DMS114 treated with DMSO at 0.1 percent for 48 hours (cell line): ENCODE measurements around the gene INO80C.

Source experiments
- DNase-seq: peaks from one replicate; lab custom pipeline; 2025; ENCODE audit not compliant: unreplicated experiment; lab: John Stamatoyannopoulos, UW

The INO80C gene, protein sequence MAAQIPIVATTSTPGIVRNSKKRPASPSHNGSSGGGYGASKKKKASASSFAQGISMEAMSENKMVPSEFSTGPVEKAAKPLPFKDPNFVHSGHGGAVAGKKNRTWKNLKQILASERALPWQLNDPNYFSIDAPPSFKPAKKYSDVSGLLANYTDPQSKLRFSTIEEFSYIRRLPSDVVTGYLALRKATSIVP

DNA sequence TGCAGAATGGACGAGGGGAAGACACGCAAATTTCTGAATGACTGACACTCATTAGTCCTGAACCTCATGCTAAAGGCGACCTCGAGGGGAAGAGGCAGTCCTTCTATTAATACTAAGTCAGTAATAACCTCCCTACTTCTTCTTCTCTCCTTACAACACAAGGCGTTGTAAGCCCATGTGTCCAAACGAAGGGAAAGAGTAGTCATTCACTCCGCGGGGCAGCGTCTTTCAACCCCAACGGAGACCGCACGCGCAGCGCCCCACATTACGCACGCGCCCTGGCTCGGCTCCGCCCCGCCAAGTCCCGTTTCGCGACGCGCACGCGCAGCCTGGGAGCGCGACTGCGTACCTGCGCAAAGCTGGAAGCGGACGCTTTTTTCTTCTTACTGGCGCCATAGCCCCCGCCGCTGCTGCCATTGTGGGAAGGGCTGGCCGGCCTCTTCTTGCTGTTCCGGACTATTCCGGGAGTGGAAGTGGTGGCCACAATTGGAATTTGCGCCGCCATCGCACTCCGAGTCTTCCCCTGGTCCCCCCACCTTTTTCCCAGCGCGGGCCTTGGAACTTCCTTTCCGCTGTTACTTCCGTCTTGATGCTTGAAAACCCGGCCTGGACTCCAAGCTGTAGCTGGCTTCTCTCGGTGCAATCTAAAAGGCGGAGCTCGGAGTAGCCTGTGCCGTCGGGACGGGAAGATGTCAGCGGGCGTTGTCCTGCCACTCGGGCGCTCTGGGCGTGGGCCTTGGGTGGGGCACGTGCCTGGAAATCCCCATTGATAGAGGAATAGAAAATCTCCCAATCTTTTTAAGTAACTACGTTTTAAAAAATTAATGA, at the start of gene INO80C:
INO80C (minus strand) TSS at position 591 of the 828 bp plus-strand sequence; CDS start at position 505, 86 bp downstream.
- DNase-seq: peak; percentile 90

DNA sequence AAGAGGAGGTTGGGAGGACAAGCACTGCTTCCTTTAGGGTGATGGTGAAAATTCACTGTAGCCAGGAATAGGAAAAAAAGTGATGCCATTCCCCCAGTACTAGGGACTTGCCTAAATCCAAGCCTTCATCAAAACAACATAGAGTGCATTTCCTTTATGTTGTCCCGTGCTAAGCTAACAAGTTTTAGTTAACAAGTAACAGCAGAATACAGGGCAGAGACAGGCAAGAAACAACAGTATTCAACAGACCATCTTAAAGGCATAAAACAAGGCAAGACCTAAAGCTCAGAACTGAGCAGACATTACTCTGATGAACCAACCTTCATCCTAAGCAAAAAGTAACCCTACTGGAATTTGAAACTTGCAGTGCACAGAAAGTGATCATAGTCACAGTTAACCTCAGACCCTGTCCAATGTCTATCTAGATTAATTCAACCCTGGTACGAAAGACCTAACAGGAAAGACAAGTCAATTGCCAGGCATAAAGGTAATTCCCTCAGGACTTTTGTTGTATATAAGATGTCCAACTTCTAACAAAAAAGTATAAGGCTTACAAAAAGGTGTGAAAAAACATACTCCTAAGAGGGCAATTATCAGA, 49.3 kb upstream of the INO80C start:
- no peak for DNase-seq

DNA sequence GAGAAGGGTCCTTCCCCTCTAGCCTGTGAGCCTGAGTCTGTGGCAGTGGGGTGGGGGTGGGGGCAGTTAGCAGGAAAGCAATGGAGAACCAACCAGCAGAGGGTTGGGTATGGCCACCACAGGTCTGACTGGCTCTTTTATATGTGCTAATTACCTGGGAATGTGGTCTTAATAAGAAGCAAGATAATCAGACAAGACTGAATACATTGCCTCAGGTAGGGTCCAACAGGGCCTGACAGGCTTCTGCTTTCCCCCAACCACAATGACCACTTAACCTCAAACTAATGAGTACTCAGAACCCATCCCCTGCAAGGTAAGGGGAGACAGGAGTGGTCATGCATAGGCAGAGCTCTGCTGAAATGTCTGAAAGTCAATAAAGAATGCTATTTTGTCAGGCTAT, 44.6 kb upstream of the INO80C start:
- DNase-seq: no peak

DNA sequence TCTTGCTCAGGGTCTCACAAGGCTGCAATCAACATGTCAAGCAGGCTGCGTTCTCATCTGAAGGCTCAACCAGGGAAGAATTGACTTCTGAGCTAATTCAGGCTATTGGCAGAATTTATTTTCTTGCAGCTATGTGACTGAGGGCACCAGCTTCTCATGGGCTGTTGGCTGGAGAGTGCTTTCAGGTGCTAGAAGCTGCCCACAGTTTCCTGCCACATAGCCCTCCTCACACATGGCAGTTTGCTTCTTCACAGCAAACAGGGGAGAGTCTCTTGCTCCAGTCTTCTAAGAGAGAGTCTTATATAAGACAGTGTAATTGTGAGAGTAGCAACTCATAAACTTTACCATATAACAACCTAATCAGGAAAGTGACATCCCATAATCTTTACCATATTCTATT, 37.5 kb upstream of the INO80C start:
- no peak for DNase-seq

DNA sequence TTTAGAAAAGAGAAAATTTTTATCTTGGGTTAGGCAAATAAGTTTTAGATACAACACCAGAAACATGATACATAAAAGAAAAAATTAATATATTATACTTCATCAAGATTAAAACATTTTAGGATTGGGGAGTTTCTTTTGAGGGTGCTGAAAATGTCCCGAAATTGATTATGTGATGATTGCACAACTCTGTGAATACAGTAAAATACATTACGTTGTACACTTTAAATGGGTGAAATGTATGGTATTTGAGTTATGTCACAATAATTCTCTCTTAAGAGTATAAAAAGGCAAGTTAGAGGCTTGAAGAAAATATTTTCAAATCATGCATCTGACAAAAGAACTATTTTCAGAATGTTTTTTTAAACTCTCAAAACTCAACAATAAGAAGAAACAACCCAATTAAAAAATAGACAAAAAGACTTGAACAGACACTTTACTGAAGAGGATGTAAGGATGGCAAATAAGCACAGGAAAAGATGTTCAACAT, 36.2 kb upstream of the INO80C start:
- no peak for DNase-seq

DNA sequence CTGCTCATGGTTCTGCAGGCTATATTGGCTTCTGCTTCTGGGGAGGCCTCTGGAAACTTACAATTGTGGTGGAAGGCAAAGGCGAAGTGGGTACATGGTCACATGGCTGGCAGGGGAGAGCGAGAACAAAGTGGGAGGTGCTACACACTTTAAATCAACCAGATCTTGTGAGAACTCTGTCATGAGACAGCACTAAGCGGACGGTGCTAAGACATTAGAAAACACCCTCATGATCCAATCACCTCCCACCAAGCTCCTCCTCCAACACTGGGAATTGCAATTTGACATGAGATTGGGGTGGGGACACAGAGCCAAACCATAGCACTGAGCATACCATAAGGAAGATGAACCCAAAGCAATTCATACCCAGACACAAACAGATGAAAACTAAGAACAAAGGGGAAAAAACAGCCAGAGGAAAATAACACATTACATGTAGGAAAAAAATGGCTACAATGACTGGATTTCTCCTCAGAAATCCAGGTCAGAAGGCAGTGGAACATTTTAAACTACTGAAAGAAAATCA, 31.1 kb upstream of the INO80C start:
- no peak for DNase-seq

DNA sequence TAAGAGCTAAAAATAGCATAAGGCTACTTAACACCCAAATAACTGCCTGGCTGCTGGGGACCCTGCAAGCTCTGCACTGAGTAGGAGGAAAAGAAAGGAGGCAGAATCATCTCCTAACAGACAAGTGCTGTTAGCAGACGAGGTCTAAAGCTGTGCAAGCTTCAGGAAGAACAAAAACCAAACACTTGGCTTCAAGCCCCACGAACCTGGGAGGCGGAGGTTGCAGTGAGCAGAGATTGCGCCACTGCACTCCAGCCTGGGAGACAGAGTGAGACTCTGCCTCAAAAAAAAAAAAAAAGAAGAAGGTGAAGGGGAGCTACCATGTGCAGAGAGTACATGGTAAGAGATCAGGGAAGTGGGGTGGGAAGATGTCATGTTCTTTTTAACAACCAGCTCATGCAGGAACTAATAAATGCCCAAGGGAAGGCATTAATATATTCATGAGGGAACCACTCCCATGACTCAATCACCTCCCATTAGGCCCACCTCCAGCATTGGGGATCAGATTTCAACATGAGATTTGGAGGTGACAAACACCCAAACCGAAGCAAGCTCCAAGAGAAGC, 28.8 kb upstream of the INO80C start:
- DNase-seq: no peak

DNA sequence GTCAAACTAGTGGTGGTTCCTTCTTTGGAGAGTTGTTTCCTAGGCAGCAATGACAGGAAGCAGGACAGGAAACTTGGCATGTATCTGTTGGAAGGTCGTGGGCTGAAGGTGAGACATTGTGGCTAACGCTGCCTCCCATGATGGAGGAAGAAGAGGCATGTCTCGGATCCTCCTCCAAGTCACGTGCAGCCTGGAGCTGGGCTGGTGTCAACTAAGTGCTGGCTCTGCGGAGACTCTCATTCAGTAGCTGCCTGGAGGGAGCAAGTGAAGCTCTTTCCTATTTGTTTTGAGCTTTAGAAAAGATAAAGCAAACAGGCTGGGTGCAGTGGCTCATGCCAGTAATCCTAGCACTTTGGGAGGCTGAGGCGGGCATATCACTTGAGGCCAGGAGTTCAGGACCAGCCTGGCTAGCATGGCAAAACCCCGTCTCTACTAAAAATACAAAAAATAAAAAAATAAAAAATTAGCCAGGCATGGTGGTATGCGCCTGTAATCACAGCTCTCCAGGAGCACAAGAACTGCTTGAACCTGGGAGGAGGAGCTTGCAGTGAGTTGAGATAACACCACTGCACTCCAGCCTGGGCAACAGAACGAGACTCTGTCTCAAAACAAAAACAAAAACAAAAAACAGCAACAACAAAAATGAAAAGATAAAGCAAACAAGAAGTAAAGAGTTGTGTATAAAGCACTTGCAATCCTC, 28.2 kb upstream of the INO80C start:
- no peak for DNase-seq

DNA sequence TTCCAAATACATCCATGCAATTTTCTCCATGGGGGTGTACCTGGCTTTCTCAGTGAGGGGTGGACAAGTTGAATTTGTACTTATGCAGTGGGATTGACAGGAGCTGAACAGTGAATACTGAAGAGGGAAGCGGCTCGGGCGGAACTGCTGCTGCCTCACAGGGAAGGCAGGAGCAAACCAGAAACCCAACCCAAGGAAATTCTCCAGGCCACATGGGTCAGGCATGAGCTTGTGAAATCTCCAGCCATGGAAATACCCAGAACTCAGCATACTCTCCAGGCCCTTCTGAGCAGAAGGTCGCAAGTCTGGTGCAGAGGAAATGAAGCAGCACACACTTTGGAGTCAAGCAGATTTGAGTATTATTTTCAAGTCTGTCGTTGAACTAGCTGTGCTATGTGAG, 26.5 kb upstream of the INO80C start:
- no peak for DNase-seq

DNA sequence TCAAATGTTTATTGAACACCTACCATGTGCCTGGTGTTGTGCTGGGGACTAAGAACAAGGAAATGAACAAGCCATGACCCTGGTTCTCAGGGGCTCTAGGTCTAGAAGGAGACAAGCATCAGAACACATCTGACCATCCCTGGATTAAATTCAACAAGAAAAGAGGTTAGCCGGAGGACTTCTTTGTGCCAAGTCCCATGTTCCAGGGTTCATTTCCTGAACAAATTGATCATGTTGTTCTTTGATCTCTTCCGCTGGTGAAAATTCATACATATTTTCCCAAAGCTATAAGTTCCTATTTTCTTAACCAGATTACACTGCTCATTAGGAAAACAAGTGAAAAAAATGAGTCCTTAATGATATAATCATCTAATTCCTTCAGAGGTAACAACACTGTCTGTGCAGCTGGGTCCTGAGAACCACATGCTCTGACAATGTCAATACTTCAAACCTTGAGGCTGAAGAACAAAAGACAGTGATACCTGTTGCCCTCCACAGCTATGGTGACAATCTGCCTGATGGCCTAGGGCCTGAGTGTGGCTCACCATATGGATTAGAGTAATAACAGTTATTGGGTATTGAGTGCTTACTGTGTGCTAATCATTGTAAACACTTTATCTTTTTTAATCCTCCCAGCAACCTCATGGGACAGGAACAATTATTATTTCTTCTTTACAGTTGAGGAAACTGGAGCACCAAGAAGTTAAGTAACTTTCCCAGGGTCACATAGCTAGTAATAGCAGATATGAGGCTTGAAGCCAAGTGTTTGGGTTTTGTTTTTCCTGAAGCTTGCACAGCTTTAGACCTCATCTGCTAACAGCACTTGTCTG, 24.6 kb upstream of the INO80C start:
- DNase-seq: no peak

DNA sequence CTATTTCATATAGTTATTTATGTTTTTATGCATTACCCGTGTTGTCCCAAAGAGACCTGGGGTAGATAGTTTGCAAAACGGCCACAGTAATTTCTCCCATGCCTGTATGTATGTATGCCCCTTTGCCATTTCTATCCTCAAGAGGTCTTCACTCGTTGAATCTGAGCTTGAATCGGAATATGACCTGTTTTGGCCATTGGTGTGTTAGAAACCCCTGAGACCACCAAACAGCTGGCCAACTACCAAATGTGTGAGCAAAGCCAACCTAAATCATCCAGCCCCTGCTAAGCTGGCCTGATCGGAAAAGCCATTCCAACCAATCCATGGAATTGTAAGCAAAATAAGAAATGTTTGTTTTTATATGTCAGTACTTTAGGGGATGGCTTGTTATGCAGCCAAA, 23.4 kb upstream of the INO80C start:
- no peak for DNase-seq

DNA sequence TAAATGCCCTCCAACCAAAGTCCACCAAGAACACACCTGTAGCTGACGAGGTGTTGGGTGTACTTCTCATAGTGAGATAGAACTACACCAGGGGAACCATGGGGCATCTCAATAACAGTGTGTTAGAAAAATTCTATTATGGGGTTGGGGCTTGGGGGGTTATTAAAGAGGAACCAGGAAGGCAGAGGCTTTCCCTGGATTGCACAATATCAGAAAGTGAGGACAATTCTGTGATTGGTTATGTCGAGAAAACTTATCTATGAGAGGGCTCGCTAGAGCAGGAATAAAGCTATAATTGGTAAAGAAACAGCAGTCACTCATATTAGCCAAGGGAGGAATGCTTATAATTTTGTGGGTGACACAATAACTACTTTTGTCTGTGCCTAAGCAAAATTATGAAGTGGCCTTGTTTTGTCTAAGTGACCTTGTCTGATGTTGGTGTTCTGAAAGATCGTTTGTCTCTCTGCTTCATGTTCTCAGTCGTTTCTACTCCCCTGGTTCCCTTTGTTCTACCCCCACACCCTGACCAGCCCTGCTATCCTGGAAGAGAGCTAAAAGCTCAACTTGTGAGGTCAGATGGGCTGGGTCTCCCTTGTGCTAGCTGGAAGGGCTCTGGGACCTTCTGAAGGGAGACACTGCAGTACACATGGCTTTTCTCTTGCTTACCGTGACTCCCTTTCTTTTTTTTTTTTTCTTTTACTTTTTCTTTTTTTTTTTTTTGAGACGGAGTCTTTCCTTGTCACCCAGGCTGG, 21.6 kb upstream of the INO80C start:
- DNase-seq: no peak

DNA sequence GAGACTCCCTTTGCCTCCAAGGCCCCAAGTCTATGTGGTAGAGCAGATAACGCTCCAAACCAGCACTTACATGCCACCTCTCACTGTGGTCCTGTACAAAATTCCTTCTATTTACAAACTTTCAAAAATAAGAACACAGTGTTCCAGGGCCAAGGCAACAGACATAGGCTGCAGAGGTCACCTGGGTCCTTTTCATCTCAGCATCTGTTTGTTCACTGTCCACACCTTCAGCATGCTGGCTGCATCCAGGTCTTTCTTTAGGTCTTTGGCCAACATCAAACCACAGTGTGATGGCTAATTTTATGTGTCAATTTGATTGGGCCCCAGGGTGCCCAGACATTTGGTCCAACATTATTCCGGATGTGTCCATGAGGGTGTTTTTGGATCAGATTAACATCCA, 20.0 kb upstream of the INO80C start:
- DNase-seq: no peak

DNA sequence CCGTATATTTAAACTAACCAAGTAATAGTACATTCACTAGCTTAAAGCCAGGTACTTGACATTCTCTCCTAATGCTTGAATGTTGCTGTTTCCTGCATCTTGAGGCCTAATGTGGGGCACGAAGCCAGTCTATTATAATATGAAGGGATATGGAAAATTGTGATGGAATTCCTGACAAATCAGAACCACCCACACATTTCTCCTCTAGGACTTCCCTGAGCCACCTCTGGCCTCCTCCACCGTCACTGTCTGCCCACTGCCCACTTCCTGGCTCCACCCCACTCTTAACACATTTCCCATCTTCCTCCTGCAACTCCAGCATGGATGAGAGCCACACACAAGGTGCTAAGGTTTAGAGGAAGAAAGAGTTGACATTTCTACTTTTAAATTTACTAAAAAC, 19.0 kb upstream of the INO80C start:
- no peak for DNase-seq

DNA sequence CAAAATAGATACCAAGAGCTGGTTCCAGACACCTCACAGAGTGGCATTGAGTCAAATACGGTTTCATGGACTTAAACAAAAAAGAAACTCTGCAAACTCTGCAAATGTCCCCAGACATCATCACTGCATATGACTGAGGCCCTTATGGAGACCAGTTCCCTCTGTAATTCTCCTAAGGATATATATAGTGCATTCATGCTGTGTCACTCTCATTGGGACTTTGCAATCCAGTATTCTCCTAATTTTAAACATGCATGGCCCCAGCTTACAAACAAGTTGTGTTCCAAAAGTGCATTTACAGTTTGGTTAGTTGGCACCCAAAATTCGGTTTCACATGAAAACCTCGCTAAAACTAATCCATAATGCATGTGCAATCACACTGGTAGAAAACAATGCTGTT, 18.6 kb upstream of the INO80C start:
- DNase-seq: no peak

DNA sequence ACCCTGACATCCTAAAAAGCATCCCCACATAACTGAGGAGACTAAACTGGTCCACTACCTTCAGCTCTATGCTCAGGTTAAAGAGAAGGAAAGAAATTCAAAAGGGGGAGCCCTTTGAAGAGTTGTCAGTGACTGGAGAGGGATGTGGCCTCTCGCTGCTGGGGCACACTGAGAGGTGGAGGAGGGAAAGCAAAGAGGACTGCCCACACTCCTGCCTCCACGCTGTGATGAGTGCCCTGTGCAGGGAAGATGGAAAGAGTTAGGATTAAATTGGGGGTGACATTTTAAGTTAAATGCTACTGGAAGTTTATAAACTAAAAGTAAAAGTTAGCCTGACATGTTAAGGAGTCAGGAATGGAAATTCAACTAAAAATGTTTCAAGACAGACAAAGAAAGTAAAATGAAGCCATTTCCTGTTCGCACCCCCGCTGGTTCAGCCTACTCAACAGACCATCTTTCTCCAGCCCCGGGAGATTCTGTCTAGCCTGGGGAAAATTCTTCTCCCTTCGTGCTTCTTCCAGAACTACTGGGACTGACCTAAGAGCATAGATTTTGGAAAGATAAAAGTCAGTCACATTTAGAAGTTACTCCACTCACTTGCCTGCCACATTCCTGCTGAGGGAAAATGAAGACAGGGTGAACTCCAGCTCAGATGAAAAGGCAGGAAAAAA, 17.8 kb upstream of the INO80C start:
- DNase-seq: no peak

DNA sequence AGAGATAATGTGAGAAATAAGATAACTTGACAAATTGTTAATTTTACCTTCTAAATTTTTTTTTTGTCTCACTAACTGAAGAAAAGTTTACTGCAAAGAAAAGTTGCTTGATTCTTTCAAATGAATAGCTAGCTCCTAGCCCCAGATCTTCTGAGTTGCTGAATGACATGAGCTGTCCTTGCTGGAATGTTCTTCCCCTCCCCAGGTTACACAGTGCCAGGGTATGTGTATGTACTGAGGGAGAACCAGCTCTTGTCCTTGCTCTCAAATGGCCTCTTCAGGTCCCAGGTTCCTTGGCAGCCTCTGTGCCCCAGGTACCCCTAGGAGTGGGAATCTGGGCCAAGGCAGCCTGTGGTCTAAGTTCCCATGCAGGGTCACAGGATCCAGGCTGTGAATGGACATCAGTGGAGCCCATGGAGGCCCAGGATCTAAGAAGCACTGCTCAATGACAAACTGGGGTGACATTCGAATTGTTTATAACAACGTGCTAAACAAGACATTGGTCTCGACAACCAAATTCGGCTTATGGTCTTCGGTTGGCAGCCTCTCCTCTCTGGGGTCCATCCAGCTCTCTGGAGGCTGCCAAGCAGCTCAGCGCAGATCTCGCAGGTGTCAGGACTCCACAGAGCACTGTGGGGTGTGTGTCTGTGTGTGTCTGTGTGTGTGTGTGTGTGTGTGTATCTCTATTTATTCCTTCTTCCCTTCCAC, 17.1 kb upstream of the INO80C start:
- DNase-seq: no peak

DNA sequence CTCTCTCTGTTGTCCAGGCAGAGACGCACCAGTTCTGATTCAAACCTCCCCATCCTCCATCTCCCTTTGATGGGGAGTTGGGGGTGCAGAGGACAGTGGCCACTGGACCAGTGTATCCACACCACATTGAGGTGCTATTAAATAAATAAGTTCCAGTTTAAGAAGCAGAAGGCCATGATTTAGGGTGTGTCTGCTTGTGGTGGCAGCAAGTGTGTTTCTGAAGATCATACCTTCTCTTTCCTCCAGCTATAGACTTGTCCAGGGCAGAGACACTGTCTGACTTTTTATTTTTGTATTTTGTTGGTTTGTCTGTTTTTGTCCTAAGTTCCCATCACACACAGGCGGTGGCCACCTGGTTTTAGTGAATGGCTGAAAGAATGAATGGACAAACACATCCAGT, 16.5 kb upstream of the INO80C start:
- no peak for DNase-seq
